Heart left ventricle (tissue), 13 donors: Measurements from ENCODE around the gene CYP4F22.

Experiments
- CTCF ChIP-seq, 12 donors: fragments of 200-600 bp; sonication (generic) in 4 of 12; IDR thresholded peaks; one replicate each; pipeline versions ENCODE4 v1.5.0 to v1.8.0; 2018 to 2022; ENCODE audit warnings: antibody characterized with exemption in 12 of 12, mild to moderate bottlenecking in 5 of 12
- POLR2A ChIP-seq, 2 donors: fragments of 450-650 bp; IDR thresholded peaks; one replicate each; pipeline ENCODE4 v1.6.1; 2017; ENCODE audit warnings: antibody characterized with exemption in 2 of 2, mild to moderate bottlenecking in 2 of 2, moderate library complexity in 2 of 2
- donor health status: ischemic (EF 13 %, LVEDD 7.1; RV severe dilation, severe dysfunction).
- donor health status: DM: no; HTN: yes; CAD: no.
- donor health status: DM: no; HTN: no; CAD: no.
- donor health status: ischemic (EF 25% LVEDD 6.9; RV normal size, moderate dysfunction).
- donor health status: ischemic (EF 25% LVEDD 5.7; RV mildly dilated, moderate dysfunction).
- donor health status: ischemic (EF 35%, LVEDD 5.7; RV mildly dilated, moderate dysfunction).
- donor health status: nonischemic (EF 11% LVEDD 7.7; RV severe dilation, severe dysfunction).
- donor health status: DM: yes; HTN: yes; CAD: no.
- donor health status: PGD.
- donor health status: ischemic (EF 29% LVEDD 5.4; RV normal size, mild dysfunction).
- donor health status: nonischemic (EF 23%, LVEDD 6.1; RV moderate dilation, normal function).

- TF ChIP-seq CTCF (IDR thresholded peaks at IDR 0.05) (no peak), POLR2A (IDR thresholded peaks at IDR 0.05) (no peak)
Measured at GRCh38 chr19:15539638-15540037, 31.3 kb downstream of the CYP4F22 start.
